ENCODE measurements around the gene POMT1.
"Not testable (repeated sequence)": the region's sequence is repeated elsewhere in the genome, so short reads cannot be mapped to it uniquely, and the experiment has no call there.

The POMT1 gene

GRCh38 chr9:131525643-131526565 lies 23.2 kb downstream of the POMT1 start:
- DNase-seq (ENCODE audit: low read depth) = no peak

GRCh38 chr9:131528186-131528585 lies 25.5 kb downstream of the POMT1 start:
- no peak for DNase-seq (ENCODE audit: low read depth)

GRCh38 chr9:131528886-131529505 lies 26.3 kb downstream of the POMT1 start:
- no peak for DNase-seq (ENCODE audit: low read depth)

GRCh38 chr9:131529597-131530545 lies 27.2 kb downstream of the POMT1 start:
- DNase-seq (ENCODE audit: low read depth) = no peak

GRCh38 chr9:131530546-131530919 lies 27.8 kb downstream of the POMT1 start:
- DNase-seq (ENCODE audit: low read depth) = no peak

- DNase-seq (ENCODE audit: low read depth) = peak; percentile 54
Measured at GRCh38 chr9:131530920-131531832, 28.5 kb downstream of the POMT1 start, which contains the start of gene UCK1. Gene UCK1 (minus strand): TSS chr9:131531263. CDS start chr9:131531174, 89 bp downstream.

GRCh38 chr9:131534721-131535237 lies 32.1 kb downstream of the POMT1 start:
- DNase-seq (ENCODE audit: low read depth) = no peak

- no peak for DNase-seq (ENCODE audit: low read depth)
Measured at GRCh38 chr9:131537946-131538345, 35.2 kb downstream of the POMT1 start.

- no peak for DNase-seq (ENCODE audit: low read depth)
Measured at GRCh38 chr9:131539223-131539923, 36.7 kb downstream of the POMT1 start.

- no peak for DNase-seq (ENCODE audit: low read depth)
Measured at GRCh38 chr9:131543141-131543540, 40.4 kb downstream of the POMT1 start.

GRCh38 chr9:131545003-131545785 lies 42.5 kb downstream of the POMT1 start, which contains the start of gene PRRT1B:
Gene PRRT1B (plus strand): TSS chr9:131545523. CDS start chr9:131545616, 93 bp downstream.
- no peak for DNase-seq (ENCODE audit: low read depth)

GRCh38 chr9:131545786-131546335 lies 43.1 kb downstream of the POMT1 start:
- DNase-seq (ENCODE audit: low read depth) = no peak

GRCh38 chr9:131546336-131547084 lies 43.8 kb downstream of the POMT1 start:
- DNase-seq (ENCODE audit: low read depth) = no peak

- DNase-seq (ENCODE audit: low read depth) = not testable (repeated sequence)
Measured at GRCh38 chr9:131549186-131549585, 46.5 kb downstream of the POMT1 start.

GRCh38 chr9:131550465-131550864 lies 47.7 kb downstream of the POMT1 start:
- DNase-seq (ENCODE audit: low read depth) = not testable (repeated sequence)

GRCh38 chr9:131552030-131552429 lies 49.3 kb downstream of the POMT1 start:
- DNase-seq (ENCODE audit: low read depth) = no peak

GRCh38 chr9:131554087-131554842 lies 51.5 kb downstream of the POMT1 start:
- no peak for DNase-seq (ENCODE audit: low read depth)
